ENCODE measurements around the gene RNF181.

DNA sequence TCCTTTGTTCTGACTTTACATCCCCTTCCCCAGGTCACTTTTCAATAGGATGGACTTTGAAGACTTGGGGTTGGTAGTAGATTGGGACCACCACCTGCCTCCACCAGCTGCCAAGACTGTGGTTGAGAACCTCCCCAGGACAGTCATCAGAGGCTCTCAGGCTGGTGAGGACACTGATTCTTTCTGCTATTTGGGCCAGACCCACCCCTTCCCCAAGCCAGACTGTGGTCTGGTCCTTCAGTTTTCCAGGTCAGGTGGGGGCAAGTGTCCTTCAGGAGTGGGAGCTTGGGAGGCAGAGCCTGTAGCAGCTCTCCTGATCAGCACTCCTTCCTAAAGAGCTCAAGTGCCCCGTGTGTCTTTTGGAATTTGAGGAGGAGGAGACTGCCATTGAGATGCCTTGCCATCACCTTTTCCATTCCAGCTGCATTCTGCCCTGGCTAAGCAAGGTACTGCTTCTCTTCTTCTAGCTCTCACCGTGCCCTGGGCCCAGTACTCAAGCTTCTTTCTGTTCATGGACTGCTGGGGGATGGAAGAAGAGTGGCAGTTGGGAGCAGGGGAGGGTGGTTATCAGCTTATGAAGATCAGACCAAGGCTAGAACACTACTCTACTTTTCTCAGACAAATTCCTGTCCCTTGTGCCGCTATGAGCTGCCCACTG lies 1.1 kb downstream of the RNF181 start:
- no peak for TF ChIP-seq POLR2AphosphoS5 (IDR thresholded peaks at IDR 0.05; ENCODE audit: borderline replicate concordance, low read depth, low read length)
- no peak for TF ChIP-seq EZH2 (IDR thresholded peaks at IDR 0.05)

Measured in SK-N-MC (cell line).